GM18498 (cell line): ENCODE results near the gene CENPP.
"Not testable (repeated sequence)": the region's sequence is repeated elsewhere in the genome, so short reads cannot be mapped to it uniquely, and the experiment has no call there.

Experiments used
- ATAC-seq: cut with Tn5 transposase; IDR thresholded peaks from one replicate; pipeline ENCODE4 v1.9.1; 2021; ENCODE audit warnings: mild to moderate bottlenecking, moderate library complexity; ENCODE audit not compliant: unreplicated experiment

The CENPP gene

DNA sequence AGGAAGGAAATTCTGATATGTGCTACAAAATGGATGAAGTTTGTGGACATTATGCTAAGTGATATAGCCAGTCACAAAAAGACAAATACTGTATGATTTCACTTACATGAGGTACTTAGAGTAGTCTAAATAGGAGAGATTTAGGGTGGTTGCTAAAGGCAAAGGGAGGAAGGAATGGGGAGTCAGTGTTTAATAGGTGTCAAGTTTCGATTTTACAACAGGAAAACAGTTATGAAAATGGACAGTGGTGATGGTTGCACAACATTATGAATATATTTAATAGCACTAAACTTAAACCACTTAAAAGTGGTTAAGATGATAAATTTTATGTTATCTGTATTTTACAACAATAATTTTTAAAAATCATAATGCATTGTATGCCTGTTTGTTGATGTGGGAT lies 250.4 kb downstream of the CENPP start:
- no peak for ATAC-seq

DNA sequence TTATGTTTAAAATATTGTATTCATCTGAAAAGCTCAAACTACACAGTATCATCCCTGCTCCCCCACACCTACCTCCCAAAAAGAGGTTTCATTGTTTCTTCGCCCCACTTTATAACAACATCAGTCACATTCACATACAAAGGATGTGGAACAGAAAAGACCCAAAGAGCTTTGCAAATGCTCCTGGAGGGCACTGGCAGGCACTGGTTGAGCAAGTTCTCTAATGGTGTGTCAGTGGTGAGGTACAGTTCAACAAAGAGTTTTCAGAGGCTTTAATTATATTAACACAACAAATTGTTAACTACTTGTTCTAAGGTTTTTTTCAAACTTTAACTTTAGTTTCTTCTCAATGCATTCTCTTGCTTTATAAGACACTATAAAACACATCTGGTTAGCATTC lies 264.2 kb downstream of the CENPP start:
- no peak for ATAC-seq

DNA sequence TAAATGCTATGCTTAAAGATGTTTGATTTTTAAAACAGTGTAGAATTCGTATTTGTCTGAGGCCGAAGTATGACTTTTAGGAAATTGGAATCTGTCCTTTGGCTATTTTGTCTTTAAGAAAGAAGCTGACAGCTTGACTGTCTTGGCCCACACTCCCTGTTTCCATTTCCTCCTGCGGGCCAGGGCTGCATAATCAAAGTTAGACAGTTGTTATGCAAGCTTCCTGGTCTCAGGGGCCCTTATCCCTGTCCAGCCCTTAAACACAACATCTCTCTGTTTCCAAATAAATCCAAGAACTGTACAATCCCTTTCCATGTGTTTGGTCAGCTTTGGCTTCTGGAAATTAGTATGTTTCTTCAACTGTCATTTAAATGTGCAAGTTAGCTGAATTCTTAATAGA lies 264.6 kb downstream of the CENPP start:
- ATAC-seq = no peak

DNA sequence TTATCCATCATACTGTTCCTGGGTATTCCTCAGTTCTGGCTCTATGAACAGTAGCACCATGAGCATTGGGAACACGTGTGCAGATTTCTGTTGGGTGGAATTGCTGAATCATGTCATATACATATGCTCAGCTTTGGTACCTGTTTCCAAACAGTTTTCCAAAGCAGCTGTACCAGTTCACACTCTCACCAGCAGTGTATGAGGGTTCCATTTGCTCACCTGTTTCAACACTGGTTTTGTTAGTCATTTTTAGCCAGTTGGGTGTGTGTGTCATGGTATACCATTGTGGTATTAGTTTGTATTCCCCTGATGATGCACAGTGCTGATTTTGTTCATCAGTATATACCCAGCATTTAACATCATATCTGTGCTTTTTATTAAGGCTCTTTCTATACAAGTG lies 266.8 kb downstream of the CENPP start:
- ATAC-seq = no peak

DNA sequence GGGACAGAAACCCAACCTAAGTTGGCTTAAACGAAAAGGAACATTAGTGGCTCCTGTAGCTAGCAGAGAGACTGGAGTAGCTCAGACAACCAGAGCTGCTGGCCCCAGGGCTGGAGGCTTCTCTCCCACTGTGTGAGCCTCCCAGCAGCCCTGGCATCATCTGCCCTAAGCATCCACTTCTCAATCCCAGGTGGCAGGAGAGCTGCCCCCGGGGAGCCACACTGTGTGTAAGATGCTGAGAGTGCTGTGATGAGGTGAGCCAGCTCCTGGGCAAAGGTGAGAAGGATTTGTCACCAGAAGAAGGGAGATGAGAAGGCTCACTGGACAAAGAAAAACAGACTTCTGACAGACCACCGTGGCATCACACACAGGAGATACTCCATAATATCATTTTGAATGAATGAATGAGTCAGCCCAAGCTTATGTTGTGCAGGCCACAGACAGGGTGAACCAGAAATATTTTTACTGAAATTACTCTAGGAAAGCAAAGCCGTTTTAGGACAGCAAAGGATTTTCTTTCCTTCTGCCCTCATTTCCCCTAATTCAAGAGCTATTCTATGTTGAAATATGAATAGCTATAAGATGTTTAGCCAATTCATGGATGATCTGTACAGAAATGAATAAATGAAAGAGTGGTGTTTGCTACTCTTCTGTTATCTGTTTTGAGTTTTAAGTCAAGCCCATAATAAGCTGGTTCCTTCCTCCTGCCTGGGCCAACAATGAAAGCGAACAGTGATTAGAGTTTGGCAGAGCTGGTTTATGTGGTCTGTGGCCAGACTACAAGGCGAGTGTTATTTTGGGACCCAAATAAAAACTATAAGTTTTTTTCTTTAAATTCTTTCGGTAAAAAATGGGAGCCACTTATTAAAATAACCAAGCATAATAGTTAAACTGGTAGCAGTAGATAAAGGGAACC lies 267.5 kb downstream of the CENPP start:
- no peak for ATAC-seq

DNA sequence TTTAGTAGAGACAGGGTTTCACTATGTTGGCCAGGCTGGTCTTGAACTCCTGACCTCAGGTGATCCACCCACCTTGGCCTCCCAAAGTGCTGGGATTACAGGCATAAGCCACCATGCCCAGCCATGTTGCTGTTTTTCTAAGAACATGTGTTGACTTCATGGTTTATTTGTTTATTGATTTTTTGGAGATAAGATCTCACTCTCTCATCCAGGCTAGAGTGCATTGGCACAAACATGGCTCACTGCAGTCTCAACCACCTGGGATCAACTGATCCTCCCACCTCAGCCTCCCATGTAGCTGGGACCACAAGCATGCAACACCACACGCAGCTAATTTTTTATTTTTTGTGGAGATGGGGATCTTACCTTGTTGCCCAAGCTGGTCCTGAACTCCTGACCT lies 269.3 kb downstream of the CENPP start:
- not testable (repeated sequence) for ATAC-seq

DNA sequence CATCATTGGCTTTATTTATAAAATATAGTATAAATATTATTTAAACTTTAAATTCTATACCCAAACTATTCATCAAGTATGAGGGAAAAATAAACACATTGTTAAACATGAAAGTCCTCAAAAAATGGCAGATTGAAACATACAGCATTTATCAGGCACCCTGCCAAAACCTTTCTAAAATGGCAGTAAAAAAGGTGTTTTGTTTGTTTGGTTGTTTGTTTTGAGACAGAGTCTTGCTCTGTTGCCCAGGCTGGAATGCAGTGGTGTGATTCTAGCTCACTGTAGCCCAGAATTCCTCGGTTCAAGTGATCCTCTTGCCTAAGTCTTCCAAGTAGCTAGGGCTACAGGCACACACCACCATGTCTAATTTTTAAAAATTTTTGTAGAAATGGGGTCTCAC lies 270.2 kb downstream of the CENPP start:
- ATAC-seq = no peak

DNA sequence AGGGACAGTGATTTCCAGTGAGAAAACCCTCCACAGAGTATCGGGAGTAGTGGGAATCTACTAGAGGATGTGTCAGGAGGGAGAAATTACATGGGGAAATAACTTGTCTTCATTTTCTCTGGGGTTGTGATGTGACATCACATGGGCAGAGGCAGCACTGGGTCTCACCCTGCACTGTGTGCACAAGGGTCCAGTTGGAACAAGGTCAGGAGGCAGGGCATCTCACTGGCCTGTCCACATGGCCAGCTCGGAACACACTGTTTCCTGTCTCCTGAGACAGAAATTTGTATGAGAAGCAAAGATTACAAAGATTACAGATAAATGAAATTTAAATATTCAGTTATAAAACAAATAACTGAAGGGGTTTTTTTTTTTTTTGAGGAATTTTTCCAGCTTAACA lies 272.6 kb downstream of the CENPP start:
- no peak for ATAC-seq

DNA sequence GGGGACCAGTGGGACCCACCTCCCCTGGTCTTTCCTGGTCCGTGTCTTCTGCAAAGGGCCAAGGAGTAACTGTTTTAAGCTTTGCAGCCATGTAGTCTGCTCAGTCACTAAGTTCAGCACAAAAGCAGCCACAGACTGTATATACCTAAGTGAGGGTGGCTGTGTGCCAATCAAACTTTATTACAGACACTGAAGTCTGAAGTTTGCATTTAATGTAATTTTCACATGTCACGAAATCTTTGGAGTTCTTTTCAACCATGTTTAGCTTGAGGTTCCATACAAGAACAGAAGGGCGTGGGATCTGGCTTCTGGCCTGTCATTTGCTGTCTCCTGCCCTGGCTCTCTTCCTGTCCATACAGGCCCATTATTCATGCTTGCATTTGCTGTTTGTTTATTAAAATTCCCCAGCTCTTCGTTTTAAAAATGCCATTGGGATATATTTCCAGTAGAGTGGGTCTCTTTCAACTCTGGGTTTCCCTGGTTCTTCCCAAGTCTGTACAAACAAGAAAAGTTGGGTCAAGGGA lies 274.2 kb downstream of the CENPP start:
- no peak for ATAC-seq

DNA sequence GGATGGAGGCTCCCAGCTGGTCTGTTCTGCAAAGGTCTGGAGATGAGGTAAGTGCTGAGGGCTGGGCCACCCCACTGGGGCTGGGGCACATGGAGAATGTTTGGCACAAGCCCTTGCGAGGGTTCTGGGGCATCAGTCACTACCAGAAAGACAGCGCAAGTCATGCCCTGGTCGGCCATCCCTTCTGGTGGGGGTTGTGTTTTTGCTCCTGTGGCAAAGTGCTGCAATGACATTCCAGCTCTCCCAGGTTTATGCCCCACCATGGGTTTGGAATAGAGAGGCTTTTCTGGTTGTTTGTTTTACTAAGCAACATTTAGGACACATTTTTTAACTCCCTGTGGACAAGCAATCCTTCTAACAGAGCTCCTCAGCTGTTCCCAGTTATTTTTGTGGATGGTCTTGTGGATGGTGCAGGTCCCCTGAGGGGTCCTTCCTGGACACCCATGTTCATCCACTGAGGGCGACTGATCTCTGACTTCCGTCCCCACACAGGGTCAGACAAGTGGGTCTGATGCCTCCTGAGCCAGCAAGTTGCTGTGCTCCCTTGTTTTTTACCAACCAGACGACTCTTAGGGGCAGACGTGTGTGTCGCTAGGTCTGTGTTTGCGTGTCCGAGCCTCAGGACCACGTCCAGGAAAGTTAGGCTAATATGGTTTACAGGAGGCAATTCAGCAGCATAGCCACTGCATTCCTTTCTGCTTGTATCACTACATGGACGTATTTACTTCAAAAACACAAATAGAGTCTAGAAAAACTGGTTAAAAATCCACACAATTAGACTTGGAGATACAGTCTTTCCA lies 274.9 kb downstream of the CENPP start:
- no peak for ATAC-seq

DNA sequence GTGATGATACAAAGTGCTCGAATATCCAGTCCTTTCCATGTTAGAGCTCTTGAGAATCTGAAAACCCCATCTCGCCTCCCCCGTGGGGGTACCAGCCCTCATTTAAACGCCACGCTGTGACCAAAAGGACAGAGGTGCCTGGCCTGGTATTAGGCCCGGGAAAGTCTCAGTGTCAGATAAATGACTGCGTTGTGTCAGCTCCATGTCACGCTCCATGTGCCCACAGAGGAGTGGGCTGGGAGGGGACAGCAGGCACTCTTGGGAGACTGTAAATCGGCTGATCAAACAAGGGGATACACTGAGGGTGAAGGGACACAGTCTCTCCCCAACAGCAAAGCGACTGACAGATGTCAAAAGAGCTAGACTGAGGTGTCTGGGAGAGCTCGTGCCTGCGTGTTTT lies 275.7 kb downstream of the CENPP start:
- ATAC-seq = no peak

DNA sequence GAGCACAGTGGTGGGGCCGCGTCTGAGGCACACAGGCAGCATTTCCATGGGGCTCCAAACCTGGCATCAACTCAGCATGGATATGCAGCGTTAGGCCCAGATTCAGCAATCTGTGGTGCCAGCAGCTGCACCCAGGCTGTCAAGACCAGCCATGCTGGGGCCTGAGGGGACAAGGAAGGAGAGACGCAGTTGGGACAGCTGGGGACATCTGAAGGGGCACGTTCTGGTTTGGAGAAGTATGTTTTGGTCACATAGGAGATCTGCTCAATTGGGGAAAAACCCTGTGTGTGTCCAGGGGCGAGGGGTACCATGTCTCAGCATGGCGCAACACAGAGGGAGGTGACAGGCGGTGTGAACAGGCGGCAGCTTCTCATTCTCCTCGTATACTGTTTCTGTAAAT lies 276.7 kb downstream of the CENPP start:
- ATAC-seq = no peak

DNA sequence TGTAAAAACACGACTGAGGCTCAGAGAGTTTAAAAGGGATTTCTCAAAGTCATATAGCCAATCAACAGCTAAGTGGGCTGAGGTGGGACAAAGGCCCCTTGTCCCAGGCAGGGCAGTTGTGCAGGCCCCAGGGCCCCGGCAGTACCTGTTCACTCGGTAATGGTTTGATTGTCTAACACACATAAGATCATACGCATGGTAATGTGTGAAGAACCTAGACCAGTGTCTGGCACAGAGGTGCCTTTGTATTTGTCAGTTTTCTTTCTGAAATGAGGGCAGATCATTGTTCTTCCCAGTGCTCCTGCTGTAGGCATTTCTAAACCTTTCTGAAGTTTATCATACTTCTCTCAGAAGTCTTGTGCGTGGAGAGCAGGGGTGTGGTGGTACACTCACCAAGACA lies 277.3 kb downstream of the CENPP start:
- no peak for ATAC-seq

DNA sequence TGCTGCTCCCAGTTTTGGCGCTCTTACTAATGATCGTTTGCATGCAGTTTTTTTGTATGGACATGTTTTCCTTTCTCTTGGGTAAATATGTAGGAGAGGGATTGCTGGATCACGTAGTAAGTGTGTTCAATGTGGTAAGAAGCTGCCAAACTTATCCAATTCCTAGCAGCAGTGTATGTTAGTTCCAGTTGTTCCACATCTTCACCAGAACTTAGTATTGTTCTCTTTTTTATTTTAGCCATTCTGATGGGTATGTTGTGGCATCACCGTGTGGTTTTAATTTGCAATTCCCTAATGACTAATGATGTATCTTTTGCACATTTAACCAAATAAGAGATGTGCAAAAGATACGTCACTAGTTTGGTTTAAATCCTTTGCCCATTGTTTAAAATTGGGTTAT lies 278.2 kb downstream of the CENPP start:
- no peak for ATAC-seq

DNA sequence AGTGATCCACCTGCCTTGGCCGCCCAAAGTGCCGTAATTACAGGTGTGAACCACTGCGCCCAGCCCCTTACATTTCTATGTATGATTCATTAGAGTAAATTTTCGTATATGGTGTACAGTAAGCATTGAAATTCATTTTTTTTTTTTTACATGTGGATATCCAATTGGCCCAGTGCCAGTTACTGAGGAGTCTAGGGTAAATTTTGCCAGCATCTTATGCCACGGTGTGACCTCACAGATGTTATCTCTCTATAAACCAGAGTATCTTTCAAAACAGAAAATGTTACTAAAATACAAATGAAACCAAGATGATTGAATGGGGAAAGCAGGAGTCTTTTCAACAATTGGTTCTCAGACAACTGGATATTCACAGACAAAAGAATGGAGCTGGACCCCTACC lies 279.5 kb downstream of the CENPP start:
- ATAC-seq = no peak

DNA sequence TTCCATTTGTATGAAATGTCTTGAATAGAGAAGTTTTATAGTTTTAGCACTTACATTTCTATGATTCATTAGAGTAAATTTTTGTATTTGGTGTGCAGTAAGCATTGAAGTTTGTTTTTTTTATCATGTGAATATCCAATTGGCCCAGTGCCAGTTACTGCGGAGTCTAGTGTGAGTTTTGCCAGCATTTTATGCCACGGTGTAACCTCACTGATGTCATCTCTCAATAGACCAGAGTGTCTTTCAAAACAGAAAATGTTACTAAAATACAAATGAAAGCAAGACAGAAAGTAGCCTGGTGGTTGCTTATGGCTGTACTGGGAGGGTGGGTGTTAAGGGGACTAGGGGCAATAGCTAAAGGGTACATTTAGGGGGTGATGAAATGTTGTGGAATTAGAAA lies 281.3 kb downstream of the CENPP start:
- peak; percentile 85 for ATAC-seq

DNA sequence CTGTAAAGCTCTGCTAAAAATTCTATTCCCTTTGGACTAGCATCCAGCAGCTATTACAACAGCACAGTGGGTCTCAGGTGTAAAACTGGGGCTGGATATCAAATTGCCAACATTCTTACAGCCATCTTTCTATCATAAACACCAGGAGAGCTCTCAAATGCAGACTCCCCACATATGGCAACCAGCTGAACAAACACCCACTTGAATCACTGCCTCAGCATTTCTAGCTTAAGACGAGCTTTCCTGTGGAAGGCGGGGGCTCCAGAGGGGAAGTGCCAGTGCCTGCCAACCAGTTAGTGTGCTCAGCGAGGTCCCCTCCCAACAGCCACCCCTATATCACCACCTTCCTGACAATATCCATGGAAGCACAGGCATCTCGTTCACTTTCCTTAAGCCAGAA lies 282.0 kb downstream of the CENPP start:
- no peak for ATAC-seq

DNA sequence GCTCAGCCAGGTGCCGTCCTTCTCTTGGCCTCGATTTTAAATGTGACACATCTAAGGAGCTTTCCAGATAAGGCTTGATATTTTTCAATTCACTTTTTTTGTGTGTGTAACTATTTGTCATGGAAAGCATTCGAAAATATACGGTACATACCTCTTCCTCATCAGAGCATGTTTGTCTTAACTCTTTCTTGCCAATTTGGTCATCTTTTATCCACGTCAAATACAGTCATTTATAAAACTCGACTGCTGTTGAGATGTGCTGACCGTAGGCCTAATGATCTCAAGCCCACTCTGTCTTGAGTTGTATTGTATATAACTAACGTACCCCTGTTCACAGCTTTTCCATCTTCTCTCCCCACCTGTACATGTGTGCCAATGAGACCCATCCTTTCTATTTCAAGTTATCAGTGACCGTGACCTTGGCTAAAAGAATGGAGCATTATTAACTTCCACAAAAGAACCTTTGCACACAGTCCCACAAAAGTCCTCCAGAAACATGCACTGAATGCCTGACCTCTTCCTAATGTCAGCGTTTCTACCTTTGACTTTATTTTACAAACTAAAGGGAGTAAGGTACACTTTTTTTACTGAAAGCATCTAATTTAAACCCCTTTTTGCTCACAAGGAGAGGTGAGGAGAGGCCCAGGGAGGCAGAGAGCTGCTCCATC lies 282.6 kb downstream of the CENPP start:
- no peak for ATAC-seq

DNA sequence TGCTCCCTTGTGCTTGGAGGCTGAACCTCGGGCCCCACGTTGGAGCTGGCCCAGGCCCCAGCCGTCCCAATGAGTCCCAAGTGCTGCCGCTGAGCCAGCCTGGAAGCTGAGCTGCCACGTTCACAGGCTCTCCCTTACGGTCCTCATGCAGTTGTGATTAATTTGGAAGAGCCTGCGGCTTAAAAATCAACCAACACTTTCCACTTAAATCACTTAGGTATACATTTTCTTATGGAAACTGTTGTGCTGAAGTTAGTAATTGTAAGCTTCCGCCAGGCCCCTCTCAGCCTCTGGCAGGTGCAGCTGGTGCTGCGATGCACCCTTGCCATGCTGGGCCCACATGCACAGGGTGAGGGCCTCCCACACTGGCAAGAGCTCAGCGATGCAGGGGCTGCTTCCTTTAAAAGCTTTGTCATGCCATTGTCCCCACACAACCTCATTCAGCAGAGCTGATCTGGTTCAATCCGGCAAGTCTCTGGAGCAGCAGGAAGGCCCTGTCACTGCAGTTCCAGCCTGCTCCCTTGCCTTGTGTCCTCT lies 283.2 kb downstream of the CENPP start:
- ATAC-seq = no peak

DNA sequence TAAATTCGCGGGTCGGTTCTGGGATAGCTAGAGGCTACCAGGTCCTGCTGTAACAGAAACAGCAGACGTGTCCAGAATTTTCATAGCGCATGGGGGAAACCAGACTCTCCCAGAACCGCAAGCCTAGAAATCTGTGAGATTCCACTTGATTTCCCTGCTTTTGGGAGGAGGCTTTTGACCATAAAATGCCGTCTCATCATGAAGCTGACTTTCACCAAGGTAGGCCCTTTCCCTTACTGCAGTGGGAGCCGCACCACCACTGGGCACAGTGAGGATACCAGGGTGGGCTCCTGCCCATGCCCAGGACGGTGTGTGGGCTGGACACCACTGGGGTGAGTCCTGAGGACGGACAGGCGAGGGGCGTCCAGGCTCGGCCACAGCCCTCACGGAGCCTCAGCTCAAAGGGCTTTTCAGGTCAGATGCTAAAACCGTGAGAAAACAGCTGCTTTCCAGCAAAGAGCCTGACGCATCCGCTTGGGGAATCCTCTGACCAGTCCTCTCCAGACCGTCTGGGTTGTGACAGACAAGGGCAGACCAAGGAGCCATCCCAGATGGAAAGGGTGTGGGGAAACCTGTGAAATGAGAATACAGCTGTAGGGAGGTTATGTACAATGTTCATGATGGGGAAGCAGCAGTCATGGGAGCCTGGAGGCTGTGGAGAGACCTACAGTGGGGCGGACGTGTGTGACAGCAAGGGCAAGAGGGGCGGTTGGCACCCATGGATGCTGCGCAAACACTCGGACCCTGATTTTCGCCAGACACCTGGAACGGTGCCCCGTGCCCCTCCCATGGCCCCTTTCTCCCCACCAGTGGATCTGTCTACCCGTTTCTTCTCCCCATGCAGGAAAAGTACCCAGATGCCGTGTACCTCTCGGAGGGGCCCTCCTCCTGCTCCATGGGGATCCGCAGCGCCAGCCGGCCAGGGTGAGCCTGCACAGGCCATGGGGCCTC lies 285.0 kb downstream of the CENPP start:
- ATAC-seq = no peak
